GM12878 (cell line): Measurements from ENCODE around the gene RGMB. TPM values are rescaled to one million over a fixed set of nuclear protein-coding genes. Genes with fewer than 3 reads are reported as not detected.

ENCODE experiments used
- ATAC-seq: fragments of 200-7000 bp; cut with Tn5 transposase; 3 replicates; pipeline ENCODE4 v1.9.1; 2020; ENCODE audit warnings: mild to moderate bottlenecking, moderate library complexity
- BruUV-seq: library from RNA; stranded (reverse); fragments of 400-500 nt; replicated peaks from 2 replicates; lab custom pipeline; 2021; lab: Mats Ljungman, UMichigan
- CTCF ChIA-PET: fragments of 300-600 bp; sonication (Branson Sonifier 250); formaldehyde crosslinking; extraction: SDS; loops from one replicate; lab custom pipeline; 2021; ENCODE audit warnings: inconsistent platforms; lab: Yijun Ruan, JAX
- POLR2A ChIA-PET: fragments of 350-600 bp; formaldehyde crosslinking; extraction: SDS; loops from one replicate; lab custom pipeline; 2021; ENCODE audit warnings: inconsistent platforms; lab: Charles Lee
- RAD21 ChIA-PET: fragments of 300-600 bp; sonication (Branson Sonifier 250); formaldehyde crosslinking; loops from one replicate; lab custom pipeline; 2023; ENCODE audit warnings: antibody characterized with exemption; ENCODE audit not compliant: unreplicated experiment; lab: Charles Lee
- SMC1A ChIA-PET: fragments of 300-600 bp; sonication (Branson Sonifier 250); formaldehyde crosslinking; loops from one replicate; lab custom pipeline; 2023; ENCODE audit not compliant: unreplicated experiment, uncharacterized antibody; lab: Charles Lee
- DNase-seq: peaks from one replicate; pipeline ENCODE4 v3.0.0-alpha.2; 2011; ENCODE audit warnings: low read depth, low spot score
- FAIRE-seq: peaks from 3 replicates; lab custom pipeline; 2011; peaks lifted over from hg19 to GRCh38; lab: Jason Lieb, UNC
- H2AFZ ChIP-seq: 2 replicates; pipeline ENCODE4 v1.6.0; 2011; ENCODE audit warnings: low read depth, low read length, control low read depth; ENCODE audit not compliant: control insufficient read depth
- H3K27ac ChIP-seq: 2 replicates; pipeline ENCODE4 v1.5.1; 2011; ENCODE audit warnings: control low read depth; ENCODE audit not compliant: control insufficient read depth, insufficient read depth
- H3K27me3 ChIP-seq, 2 experiments: replicated peaks in 1 of 2; 2 replicates each; pipeline versions ENCODE4 v1.6.0 to v1.6.1; 2011; ENCODE audit warnings: low read length in 1 of 2; ENCODE audit not compliant: control insufficient read depth in 2 of 2, insufficient read depth in 2 of 2
- H3K36me3 ChIP-seq, 2 experiments: 2 replicates each; pipeline ENCODE4 v1.5.1; 2011; ENCODE audit warnings: low read length in 1 of 2; ENCODE audit not compliant: control insufficient read depth in 2 of 2, insufficient read depth in 2 of 2
- H3K4me1 ChIP-seq: 2 replicates; pipeline ENCODE4 v1.6.1; 2011; ENCODE audit warnings: mild to moderate bottlenecking, low read length, moderate library complexity, mixed read lengths; ENCODE audit not compliant: control insufficient read depth, insufficient read depth
- H3K4me2 ChIP-seq: 2 replicates; pipeline ENCODE4 v1.6.0; 2011; ENCODE audit warnings: control low read depth; ENCODE audit not compliant: control insufficient read depth, insufficient read depth
- H3K4me3 ChIP-seq: fragments of 200-600 bp; sonication (generic); 2 replicates; pipeline ENCODE4 v1.5.1; 2016
- H3K79me2 ChIP-seq: 2 replicates; pipeline ENCODE4 v1.6.0; 2011; ENCODE audit warnings: low read length; ENCODE audit not compliant: control insufficient read depth, insufficient read depth
- H3K9ac ChIP-seq: 2 replicates; pipeline ENCODE4 v1.8.0; 2011; ENCODE audit warnings: low read length, control low read depth, mixed read lengths; ENCODE audit not compliant: control insufficient read depth, insufficient read depth
- H3K9me3 ChIP-seq: replicated peaks from 3 replicates; pipeline ENCODE4 v1.5.1; 2011; ENCODE audit warnings: mild to moderate bottlenecking, low read length; ENCODE audit not compliant: control insufficient read depth, insufficient read depth
- H4K20me1 ChIP-seq: 2 replicates; pipeline ENCODE4 v1.6.0; 2011; ENCODE audit not compliant: control insufficient read depth, insufficient read depth
- CBX3 ChIP-seq: fragments of 200-600 bp; sonication (generic); IDR thresholded peaks from 2 replicates; pipeline ENCODE4 v1.6.1; 2016; ENCODE audit warnings: low read depth, borderline replicate concordance
- CEBPB ChIP-seq, 2 experiments: fragments of 150-350 bp in 1 of 2; IDR thresholded peaks; 2 replicates each; pipeline ENCODE4 v1.6.1; 2012 to 2014; ENCODE audit warnings: low read depth in 2 of 2, low read length in 2 of 2, borderline replicate concordance in 1 of 2, inconsistent platforms in 1 of 2
- E4F1 ChIP-seq: fragments of 450-650 bp; IDR thresholded peaks from 2 replicates; pipeline ENCODE4 v1.6.1; 2018; ENCODE audit warnings: borderline replicate concordance, mild to moderate bottlenecking; ENCODE audit not compliant: partially characterized antibody
- KDM1A ChIP-seq: fragments of 200-600 bp; sonication (generic); IDR thresholded peaks from 2 replicates; pipeline ENCODE4 v1.6.1; 2016; ENCODE audit warnings: borderline replicate concordance
- NFXL1 ChIP-seq: fragments of 450-650 bp; IDR thresholded peaks from 2 replicates; pipeline ENCODE4 v1.6.1; 2017; ENCODE audit warnings: antibody characterized with exemption, mild to moderate bottlenecking, borderline replicate concordance
- NFYA ChIP-seq: IDR thresholded peaks from 2 replicates; pipeline ENCODE4 v1.6.1; 2011; ENCODE audit warnings: low read depth, mild to moderate bottlenecking, low read length, improper control_type of control experiment, borderline replicate concordance
- POLR2AphosphoS2 ChIP-seq: IDR thresholded peaks from 2 replicates; pipeline ENCODE4 v1.6.1; 2011; ENCODE audit warnings: low read depth, mild to moderate bottlenecking, low read length, improper control_type of control experiment, moderate library complexity
- RAD51 ChIP-seq: fragments of 450-650 bp; IDR thresholded peaks from 2 replicates; pipeline ENCODE4 v1.6.1; 2016; ENCODE audit warnings: moderate library complexity, mild to moderate bottlenecking, inconsistent platforms
- REST ChIP-seq: IDR thresholded peaks from 2 replicates; pipeline ENCODE4 v1.6.1; 2012; ENCODE audit warnings: mild to moderate bottlenecking, low read depth, low read length
- RFX5 ChIP-seq: IDR thresholded peaks from 2 replicates; pipeline ENCODE4 v1.6.1; 2011; ENCODE audit warnings: low read depth, low read length, improper control_type of control experiment
- SMAD5 ChIP-seq: IDR thresholded peaks from 2 replicates; pipeline ENCODE4 v1.6.1; 2016; ENCODE audit warnings: antibody characterized with exemption, low read depth
- ZNF207 ChIP-seq: fragments of 450-650 bp; IDR thresholded peaks from 2 replicates; pipeline ENCODE4 v1.6.1; 2014; ENCODE audit warnings: antibody characterized with exemption, mild to moderate bottlenecking, borderline replicate concordance
- ZZZ3 ChIP-seq: IDR thresholded peaks from 2 replicates; pipeline ENCODE4 v1.6.1; 2011; ENCODE audit warnings: low read depth; ENCODE audit not compliant: control insufficient read depth, insufficient read length
- WGBS: methylation state at CpG from one replicate; pipeline ENCODE4 v1.1.6; 2016; ENCODE audit warnings: low lambda C conversion rate; ENCODE audit not compliant: insufficient replicate concordance, insufficient coverage; ENCODE audit errors: missing lambda C conversion rate; 5-methylcytosine and 5-hydroxymethylcytosine counted together
- in situ Hi-C: fragments of 300-500 bp; cut with MboI; formaldehyde crosslinking; loops from 9 replicates; pipeline ENCODE4 v1.14.3; 2018; ENCODE audit warnings: mixed read lengths
- intact Hi-C: fragments of 100-400 bp; cut with micrococcal nuclease; formaldehyde crosslinking; loops from one replicate; pipeline ENCODE4 v1.14.2; 2022; ENCODE audit not compliant: unreplicated experiment
- polyA plus RNA-seq, 11 experiments: library from polyadenylated mRNA; depleted of rRNA in 4 of 11; unstranded in 6 of 11; stranded (reverse) in 5 of 11; fragments of >200 nt; fragmentation: Nextera tagmentation in 4 of 11; fragmentation: Illumina TruSeq in 1 of 11; extraction: Ambion mirVana in 4 of 11; extraction: Trizol in 1 of 11; gene quantifications; 1 replicate in 1 of 11; 2 replicates in 10 of 11; pipeline versions ENCODE4 v1.2.1 to v1.2.3, GENCODE V29; 2011 to 2016; ENCODE audit warnings: inconsistent platforms in 2 of 11, missing spikeins in 2 of 11, low read depth in 1 of 11
- total RNA-seq, 4 experiments: library from RNA; depleted of rRNA in 3 of 4; stranded (reverse); fragments of >200 nt in 3 of 4; fragmentation: Illumina TruSeq in 1 of 4; extraction: Trizol in 1 of 4; gene quantifications; 2 replicates each; pipeline versions ENCODE4 v1.2.1 to v1.2.3, GENCODE V29; 2013 to 2021

RGMB gene
- total and polyA plus RNA-seq, 10 of the 15 experiments (the other 5 are each of a cell fraction or from before 2014, with no cell fraction given), result 1.3 to 15.3 (median 7.4) TPM

DNA sequence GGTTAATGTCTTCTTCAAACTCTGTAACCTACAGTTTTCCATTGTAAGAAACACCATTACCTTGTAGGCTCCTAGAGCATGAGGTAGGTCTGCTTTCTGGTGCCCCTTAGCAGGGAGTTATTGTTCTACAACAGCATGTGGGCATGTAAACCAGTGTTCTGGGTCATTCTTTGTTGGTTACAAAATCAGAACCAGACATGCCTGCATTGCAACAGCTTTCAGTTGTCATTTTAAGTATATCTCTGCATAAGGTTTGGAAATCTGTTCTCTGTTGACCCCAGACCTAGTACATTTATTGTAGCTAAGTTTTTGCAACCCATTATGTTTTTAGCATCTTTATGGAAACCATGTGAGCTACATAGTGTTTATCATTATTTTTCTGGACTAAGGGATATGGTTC lies 10.9 kb downstream of the RGMB start:
- Histone ChIP-seq H3K27me3 (no peaks in the 10 kb centered on the region), H4K20me1 (no peaks in the 10 kb centered on the region), H3K27ac (no peak overlapping the region)
- POLR2A ChIA-PET, result no interaction called here
- no peak for TF ChIP-seq SMAD5
- no peak for TF ChIP-seq ZZZ3
- no peak for TF ChIP-seq CBX3
- TF ChIP-seq NFYA, result no peak
- no peak for TF ChIP-seq ZNF207
- no peak for TF ChIP-seq CEBPB (IDR thresholded peaks at IDR 0.05; ENCODE audit: borderline replicate concordance in 1 of 2, low read depth in 2 of 2, low read length in 2 of 2)
- no peak for TF ChIP-seq RFX5
- TF ChIP-seq NFXL1, result no peak
- TF ChIP-seq, all 136 proteins: peak for 0
- ATAC-seq, result no peak
- RAD21 ChIA-PET, result no interaction called here
- Histone ChIP-seq H3K4me1 (peaks cover 2% of the 10 kb centered on the region; the same call in 1 of the 2 replicates), H3K79me2 (peaks cover 41% of the 10 kb centered on the region), H3K4me2 (no peak overlapping the region), H3K9ac (no peak overlapping the region), H3K36me3 (peaks cover 0 to 6% of the 10 kb centered on the region in 2 experiments; a peak in 3 of 4 replicates), H2AFZ (no peak overlapping the region), H3K9me3 (no peaks in the 10 kb centered on the region), H3K4me3 (no peak overlapping the region)
- FAIRE-seq, result no peak
- CTCF ChIA-PET, result interaction anchor here (0.6 to 2.2 kb wide), 4 partner anchors 12 to 1429 kb away, joined by 3 to 8 read pairs (median 4); no protein-coding TSS in a partner anchor
- DNase-seq, result no peak
- in situ Hi-C loops (no loop called here), intact Hi-C loops (no loop called here)
- no TSS peak for BruUV-seq
- SMC1A ChIA-PET, result interaction anchor here (1.0 to 1.4 kb wide), 2 partner anchors 9 to 16 kb away, joined by 3 read pairs; no protein-coding TSS in a partner anchor

GRCh38 chr5:98785244-98785643 lies 11.8 kb downstream of the RGMB start:
- no peaks in the 10 kb centered on the region for H3K9me3 ChIP-seq
- intact Hi-C loops, result no loop called here
- H3K36me3 ChIP-seq, result peaks cover 0 to 4% of the 10 kb centered on the region in 2 experiments; a peak in 2 of 4 replicates
- H3K9ac ChIP-seq, result no peak overlapping the region
- POLR2A ChIA-PET, result no interaction called here
- in situ Hi-C loops, result no loop called here
- no TSS peak for BruUV-seq
- ATAC-seq (no peak), FAIRE-seq (no peak), DNase-seq (no peak)
- SMC1A ChIA-PET, result interaction anchor here (0.8 kb wide), 1 partner anchor 17 kb away, joined by 4 read pairs; no protein-coding TSS in a partner anchor
- no peaks in the 10 kb centered on the region for H3K4me1 ChIP-seq
- H3K4me2 ChIP-seq, result no peak overlapping the region
- H4K20me1 ChIP-seq, result no peaks in the 10 kb centered on the region
- RAD21 ChIA-PET, result no interaction called here
- no peak overlapping the region for H2AFZ ChIP-seq
- no peak overlapping the region for H3K4me3 ChIP-seq
- CTCF ChIA-PET, result interaction anchor here (1.7 to 2.2 kb wide), 3 partner anchors 11 to 17 kb away, joined by 6 to 12 read pairs (median 8); no protein-coding TSS in a partner anchor
- no peaks in the 10 kb centered on the region for H3K27me3 ChIP-seq
- WGBS, result 94% methylated on average over 3 of the region's 3 CpGs
- no peak overlapping the region for H3K27ac ChIP-seq
- H3K79me2 ChIP-seq, result peaks cover 33% of the 10 kb centered on the region
- no peak for TF ChIP-seq RAD51
- no peak for TF ChIP-seq REST
- TF ChIP-seq POLR2AphosphoS2, result no peak
- no peak for TF ChIP-seq KDM1A
- no peak for TF ChIP-seq E4F1
